B cell (primary cell): ENCODE results near the gene OTUB2. TPM values are rescaled to one million over a fixed set of nuclear protein-coding genes. Genes with fewer than 3 reads are reported as not detected.

Experiments used
- ATAC-seq: fragments of 200-7000 bp; cut with Tn5 transposase; one replicate; pipeline ENCODE4 v1.10.0; 2021; ENCODE audit warnings: low read depth, mild to moderate bottlenecking, moderate number of reproducible peaks, moderate library complexity
- CTCF ChIA-PET: fragments of 350-600 bp; sonication (Branson Sonifier 250); formaldehyde crosslinking; loops from one replicate; lab custom pipeline; 2021; ENCODE audit warnings: antibody characterized with exemption, inconsistent platforms; lab: Charles Lee
- POLR2A ChIA-PET: fragments of 350-600 bp; sonication (Branson Sonifier 250); formaldehyde crosslinking; loops from one replicate; lab custom pipeline; 2021; ENCODE audit warnings: antibody characterized with exemption; lab: Charles Lee
- DNase-seq: peaks from one replicate; pipeline ENCODE4 v3.0.0; 2013
- H2AFZ ChIP-seq: 2 replicates; pipeline ENCODE4 v1.6.1; 2012; ENCODE audit warnings: mild to moderate bottlenecking, low read depth, low read length; ENCODE audit not compliant: insufficient read depth, poor library complexity, severe bottlenecking
- H3K27ac ChIP-seq, 2 donors: 1 replicate in 1 of 2; 2 replicates in 1 of 2; pipeline ENCODE4 v1.5.1; 2012 to 2013; ENCODE audit warnings: low read length in 2 of 2, mild to moderate bottlenecking in 2 of 2, moderate library complexity in 1 of 2
- H3K27me3 ChIP-seq, 4 experiments: fragments of 200-600 bp in 1 of 4; sonication (generic) in 1 of 4; replicated peaks in 1 of 4; 1 replicate in 2 of 4; 2 replicates in 2 of 4; pipeline versions ENCODE4 v1.6.1 to v1.7.0; 2013 to 2016; ENCODE audit warnings: low read length in 3 of 4, mild to moderate bottlenecking in 2 of 4, mixed read lengths in 1 of 4, moderate library complexity in 1 of 4; ENCODE audit not compliant: insufficient read depth in 4 of 4, control insufficient read depth in 3 of 4; ENCODE audit errors: control extremely low read depth in 1 of 4
- H3K36me3 ChIP-seq, 2 experiments: replicated peaks in 1 of 2; 1 replicate in 1 of 2; 2 replicates in 1 of 2; pipeline versions ENCODE4 v1.6.1 to v1.7.1; 2013; ENCODE audit warnings: low read length in 1 of 2; ENCODE audit not compliant: insufficient read depth in 2 of 2, control insufficient read depth in 1 of 2; ENCODE audit errors: control extremely low read depth in 1 of 2, extremely low read depth in 1 of 2
- H3K4me1 ChIP-seq, 2 donors: fragments of 200-600 bp in 1 of 2; sonication (generic) in 1 of 2; 1 replicate in 1 of 2; 2 replicates in 1 of 2; pipeline versions ENCODE4 v1.5.1 to v1.6.1; 2013 to 2017; ENCODE audit warnings: low read length in 2 of 2; ENCODE audit not compliant: control insufficient read depth in 2 of 2, insufficient read depth in 2 of 2
- H3K4me2 ChIP-seq: replicated peaks from 2 replicates; pipeline ENCODE3; 2012; ENCODE audit warnings: mild to moderate bottlenecking, low read depth, low read length; ENCODE audit not compliant: poor library complexity, severe bottlenecking
- H3K4me3 ChIP-seq, 5 experiments: fragments of 200-600 bp in 1 of 5; sonication (generic) in 1 of 5; 1 replicate in 3 of 5; 2 replicates in 2 of 5; pipeline versions ENCODE4 v1.5.1 to v1.7.0; 2011 to 2016; ENCODE audit warnings: low read length in 4 of 5, mild to moderate bottlenecking in 4 of 5, low read depth in 2 of 5, control low read depth in 1 of 5, moderate library complexity in 1 of 5; ENCODE audit not compliant: insufficient read depth in 1 of 5; ENCODE audit errors: control extremely low read depth in 1 of 5, extremely low read depth in 1 of 5
- H3K79me2 ChIP-seq: fragments of 200-600 bp; sonication (generic); one replicate; pipeline ENCODE4 v1.6.0; 2016; ENCODE audit warnings: low read length; ENCODE audit not compliant: control insufficient read depth, insufficient read depth
- H3K9ac ChIP-seq: fragments of 200-600 bp; sonication (generic); 2 replicates; pipeline ENCODE4 v1.6.1; 2017; ENCODE audit warnings: mild to moderate bottlenecking, low read length, moderate library complexity
- H3K9me3 ChIP-seq, 3 donors: one replicate each; pipeline versions ENCODE4 v1.6.1 to v1.7.1; 2013; ENCODE audit warnings: low read length in 2 of 3; ENCODE audit not compliant: control insufficient read depth in 2 of 3, insufficient read depth in 1 of 3; ENCODE audit errors: control extremely low read depth in 1 of 3
- H4K20me1 ChIP-seq: 2 replicates; pipeline ENCODE4 v1.6.0; 2012; ENCODE audit warnings: mild to moderate bottlenecking, low read length; ENCODE audit not compliant: insufficient read depth, control insufficient read depth, poor library complexity, severe bottlenecking
- H3K27ac Mint-ChIP-seq: one replicate; pipeline ENCODE4 v1.8.0; 2021; ENCODE audit warnings: mixed read lengths
- H3K27me3 Mint-ChIP-seq: one replicate; pipeline ENCODE4 v1.8.0; 2021; ENCODE audit warnings: mixed read lengths
- H3K4me1 Mint-ChIP-seq: one replicate; pipeline ENCODE4 v1.8.0; 2021; ENCODE audit warnings: mixed read lengths
- H3K4me3 Mint-ChIP-seq: one replicate; pipeline ENCODE4 v1.8.0; 2021; ENCODE audit warnings: mixed read lengths
- H3K9me3 Mint-ChIP-seq: one replicate; pipeline ENCODE4 v1.8.0; 2022; ENCODE audit warnings: mixed read lengths; ENCODE audit not compliant: insufficient read depth
- CTCF ChIP-seq: fragments of 200-600 bp; IDR thresholded peaks from one replicate; pipeline ENCODE4 v1.8.0; 2022; ENCODE audit warnings: antibody characterized with exemption, mild to moderate bottlenecking
- EZH2 ChIP-seq: IDR thresholded peaks from 2 replicates; pipeline ENCODE4 v1.6.1; 2012; ENCODE audit warnings: borderline replicate concordance, low read depth, mild to moderate bottlenecking, moderate library complexity, low read length; ENCODE audit not compliant: insufficient read depth, poor library complexity, severe bottlenecking
- WGBS: methylation state at CpG from one replicate; pipeline ENCODE4 v1.1.5; 2013; ENCODE audit warnings: missing lambda C conversion rate; ENCODE audit not compliant: insufficient coverage; 5-methylcytosine and 5-hydroxymethylcytosine counted together
- intact Hi-C: fragments of 100-400 bp; cut with micrococcal nuclease; formaldehyde crosslinking; loops from one replicate; pipeline ENCODE4 v1.10.0; 2022
- polyA plus RNA-seq: library from polyadenylated mRNA; depleted of rRNA; stranded (reverse); fragments of >200 nt; gene quantifications from 2 replicates; pipeline ENCODE4 v1.2.3, GENCODE V29; 2012
- total RNA-seq, 2 donors: library from RNA; stranded (reverse); fragments of 120-200 nt in 1 of 2; gene quantifications; 1 replicate in 1 of 2; 2 replicates in 1 of 2; pipeline versions ENCODE4 v1.2.3 to v1.2.4, GENCODE V29; 2013 to 2022

The OTUB2 gene
- total and polyA plus RNA-seq, 2 donors (not counting 1 experiment from before 2014, with no cell fraction given): 0.04 to 0.17 TPM

- no peaks in the 10 kb centered on the region for H4K20me1 ChIP-seq
- no peak overlapping the region for H3K4me2 ChIP-seq
- no peak overlapping the region for H3K4me3 ChIP-seq
- no peaks in the 10 kb centered on the region for H3K4me1 ChIP-seq
- Mint-ChIP-seq H3K9me3 (no peaks in the 10 kb centered on the region), H3K4me3 (no peak overlapping the region), H3K4me1 (peaks cover under 1% of the 10 kb centered on the region), H3K27ac (no peak overlapping the region), H3K27me3 (no peaks in the 10 kb centered on the region)
- H2AFZ ChIP-seq: no peak overlapping the region
- no peak for ATAC-seq
- no peaks in the 10 kb centered on the region for H3K79me2 ChIP-seq
- ChIA-PET CTCF (interaction anchor here (0.6 to 1.2 kb wide), 3 partner anchors 9 to 226 kb away, joined by 3 to 5 read pairs (median 4); no protein-coding TSS in a partner anchor), POLR2A (no interaction called here)
- no peaks in the 10 kb centered on the region for H3K9me3 ChIP-seq
- no peak for DNase-seq
- no peak overlapping the region for H3K27ac ChIP-seq
- H3K27me3 ChIP-seq: no peaks in the 10 kb centered on the region
- intact Hi-C loops: no loop called here
- peaks cover 0 to 16% of the 10 kb centered on the region in 2 experiments for H3K36me3 ChIP-seq
- 91% methylated on average over 17 of the region's 18 CpGs for WGBS
- no peak overlapping the region for H3K9ac ChIP-seq
- no peak for TF ChIP-seq EZH2
- TF ChIP-seq CTCF: no peak
Observed at GRCh38 chr14:94041551-94042346, 15.6 kb downstream of the OTUB2 start.

- POLR2A ChIA-PET: no interaction called here
- no peak overlapping the region for H3K4me3 Mint-ChIP-seq
- no peak overlapping the region for H3K4me3 ChIP-seq
- no peak for TF ChIP-seq EZH2
- TF ChIP-seq CTCF: no peak
- H3K27ac Mint-ChIP-seq: no peak overlapping the region
- H3K27me3 Mint-ChIP-seq: no peaks in the 10 kb centered on the region
- no peaks in the 10 kb centered on the region for H3K4me1 Mint-ChIP-seq
- no peaks in the 10 kb centered on the region for H3K4me1 ChIP-seq
- WGBS: 91% methylated on average over 12 of the region's 12 CpGs
- no peaks in the 10 kb centered on the region for H3K9me3 Mint-ChIP-seq
- H4K20me1 ChIP-seq: no peaks in the 10 kb centered on the region
- H3K9ac ChIP-seq: no peak overlapping the region
- intact Hi-C loops: no loop called here
- no peak overlapping the region for H2AFZ ChIP-seq
- H3K27ac ChIP-seq: no peak overlapping the region
- H3K9me3 ChIP-seq: no peaks in the 10 kb centered on the region
- H3K79me2 ChIP-seq: no peaks in the 10 kb centered on the region
- CTCF ChIA-PET: interaction anchor here (1.2 kb wide), 1 partner anchor 107 kb away, joined by 5 read pairs; no protein-coding TSS in a partner anchor
- peaks cover 0 to 24% of the 10 kb centered on the region in 2 experiments for H3K36me3 ChIP-seq
- H3K27me3 ChIP-seq: no peaks in the 10 kb centered on the region
- ATAC-seq (no peak), DNase-seq (no peak)
- no peak overlapping the region for H3K4me2 ChIP-seq
Observed at GRCh38 chr14:94042433-94043091, 16.4 kb downstream of the OTUB2 start.
